Stimulated activated CD4-positive, alpha-beta T cell treated with anti-CD3 and anti-CD28 coated beads, Interleukin-12 subunit alpha, Interleukin-12 subunit beta, amount 100 ng/mL, for 4 hours (primary cell): ENCODE results near the gene CNPY1.
"Not testable (repeated sequence)": the region's sequence is repeated elsewhere in the genome, so short reads cannot be mapped to it uniquely, and the experiment has no call there.

ENCODE experiments used
- DNase-seq: peaks from one replicate; pipeline ENCODE4 v3.0.0-alpha.2; 2020

The CNPY1 gene

DNA sequence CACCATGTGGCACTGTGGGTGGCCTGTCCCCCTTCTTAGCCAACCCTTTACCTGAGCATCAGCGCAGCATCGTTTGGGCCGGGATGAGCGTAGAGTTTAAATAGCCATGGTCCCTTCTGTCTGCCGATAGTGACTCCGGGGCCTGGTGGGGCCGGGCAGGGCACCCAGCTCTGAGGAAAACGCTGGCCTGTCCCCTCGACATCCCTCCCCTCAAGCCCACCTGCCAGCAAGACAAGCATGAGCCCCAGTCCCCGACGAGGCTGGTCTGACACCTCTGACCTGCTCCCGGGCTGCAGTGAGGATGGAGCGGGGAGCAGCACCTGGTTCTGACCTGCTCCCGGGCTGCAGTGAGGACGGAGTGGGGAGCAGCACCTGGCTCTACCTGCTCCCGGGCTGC is 31.1 kb upstream of the CNPY1 start:
- no peak for DNase-seq

DNA sequence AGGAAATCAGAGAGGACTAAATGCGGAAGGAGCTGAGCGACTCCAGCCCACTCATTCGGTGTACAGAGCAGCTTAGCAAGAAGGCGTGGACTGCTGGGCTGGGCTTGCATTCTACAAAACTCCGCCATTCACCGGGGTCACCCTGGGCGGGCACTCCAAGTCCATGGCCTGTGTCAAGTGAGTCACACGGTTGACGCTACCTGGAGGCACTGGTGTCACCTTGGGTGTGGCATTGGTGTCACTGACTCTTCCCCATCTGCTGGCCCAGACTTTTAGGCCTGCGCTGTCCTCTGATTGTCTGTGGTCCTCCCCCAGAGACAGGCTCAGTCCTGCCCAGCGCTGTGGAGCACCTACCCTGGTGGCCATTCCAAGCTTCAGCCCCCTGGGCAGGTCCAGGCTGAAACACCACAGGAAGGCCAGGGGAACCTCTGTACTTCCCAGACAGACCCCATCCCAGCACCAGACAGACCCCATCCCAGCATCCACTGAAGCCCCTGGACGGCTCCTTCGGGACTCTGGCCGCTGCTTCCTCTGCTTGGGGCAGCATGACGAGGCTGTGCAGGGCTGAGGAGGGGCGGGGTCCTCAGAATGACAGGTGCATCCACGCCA is 30.6 kb upstream of the CNPY1 start:
- no peak for DNase-seq

DNA sequence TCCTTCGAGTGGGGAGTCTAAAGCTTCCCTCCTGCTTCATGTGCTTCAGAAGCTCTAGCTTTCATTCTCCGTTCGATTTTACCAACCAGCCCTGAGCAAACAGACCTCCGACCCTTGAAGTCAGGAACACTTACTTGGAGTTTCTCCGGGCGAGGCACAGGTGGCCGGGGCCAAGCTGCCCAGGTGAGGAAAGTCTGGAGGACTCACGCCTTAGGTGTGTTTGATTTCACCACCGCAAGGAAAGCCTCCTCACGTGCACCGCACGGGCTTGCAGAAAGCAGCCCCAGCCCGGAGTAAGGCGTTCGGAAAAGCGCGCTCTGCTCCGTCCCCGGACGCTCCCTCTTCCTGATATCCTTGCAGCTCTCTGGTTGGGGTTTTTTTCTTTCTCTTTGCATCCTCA is 30.1 kb upstream of the CNPY1 start:
- DNase-seq: no peak

DNA sequence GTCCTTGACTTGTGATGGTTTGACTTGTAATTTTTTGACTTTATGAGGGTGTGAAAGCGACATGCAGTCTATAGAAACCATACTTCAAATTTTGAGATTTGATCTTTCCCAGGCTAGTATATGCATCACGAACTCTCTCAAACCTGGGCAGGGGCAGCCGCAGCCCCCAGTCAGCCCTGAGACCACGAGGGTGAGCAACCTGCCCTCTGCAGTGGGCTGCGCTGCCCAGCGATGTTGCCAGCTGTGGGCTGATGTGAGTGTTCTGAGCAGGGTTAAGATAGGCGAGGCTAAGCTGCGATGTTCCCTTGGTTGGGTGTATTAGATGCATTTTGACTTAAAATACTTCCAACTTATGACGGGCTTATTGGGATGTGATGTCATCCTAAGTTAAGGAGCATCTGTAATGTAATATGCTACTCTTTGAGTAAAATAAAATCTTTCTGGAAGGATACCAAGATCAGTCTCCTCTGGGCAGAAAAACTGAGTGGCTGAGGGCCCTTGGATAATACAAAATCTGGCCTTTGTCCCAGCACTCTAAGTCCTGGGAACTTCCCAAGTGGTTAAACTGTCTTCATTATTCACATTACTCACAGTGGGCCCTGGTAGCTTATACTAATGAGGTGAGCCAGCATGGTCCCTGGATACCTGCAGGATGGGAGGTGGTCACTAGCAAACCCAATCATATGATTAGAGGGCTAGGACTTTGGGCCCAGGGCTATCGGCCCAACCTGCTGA is 28.4 kb upstream of the CNPY1 start:
- DNase-seq: no peak

DNA sequence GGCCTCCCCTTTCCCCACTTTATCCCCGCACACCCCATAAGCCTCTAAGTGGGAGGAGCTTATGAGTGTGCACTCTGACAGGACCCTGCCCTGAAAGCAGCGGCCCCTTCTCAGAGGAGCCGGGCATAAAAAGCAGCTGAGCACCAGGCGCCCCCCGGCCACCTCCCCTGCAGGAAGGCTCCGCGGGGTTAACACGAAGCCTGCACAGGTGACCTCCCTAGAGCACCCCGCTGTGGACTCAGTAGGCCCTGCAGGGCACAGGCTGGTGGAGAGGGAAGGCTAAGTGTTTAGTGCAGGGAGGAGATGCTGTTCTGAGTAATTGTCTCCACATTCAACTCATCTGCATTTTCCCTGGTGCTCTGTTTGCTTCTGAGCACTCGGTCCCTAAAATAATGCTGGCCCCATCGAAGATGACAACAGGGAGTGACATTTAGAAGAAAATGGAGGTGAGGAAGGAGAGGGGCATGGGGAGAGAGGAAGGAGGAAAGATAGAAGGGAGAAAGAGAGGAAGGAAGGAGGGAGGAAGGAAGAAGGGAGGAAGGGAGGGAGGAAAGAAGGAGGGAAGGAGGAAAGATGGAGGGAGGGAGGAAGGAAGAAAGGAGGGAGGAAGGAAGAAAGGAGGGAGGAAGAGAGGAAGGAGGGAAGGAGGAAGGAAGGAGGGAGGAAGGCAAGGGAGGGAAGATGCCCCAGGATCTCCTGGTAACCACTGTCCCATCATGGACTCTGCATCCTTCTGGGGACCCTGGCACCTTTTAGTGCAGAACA is 25.4 kb upstream of the CNPY1 start:
- no peak for DNase-seq

DNA sequence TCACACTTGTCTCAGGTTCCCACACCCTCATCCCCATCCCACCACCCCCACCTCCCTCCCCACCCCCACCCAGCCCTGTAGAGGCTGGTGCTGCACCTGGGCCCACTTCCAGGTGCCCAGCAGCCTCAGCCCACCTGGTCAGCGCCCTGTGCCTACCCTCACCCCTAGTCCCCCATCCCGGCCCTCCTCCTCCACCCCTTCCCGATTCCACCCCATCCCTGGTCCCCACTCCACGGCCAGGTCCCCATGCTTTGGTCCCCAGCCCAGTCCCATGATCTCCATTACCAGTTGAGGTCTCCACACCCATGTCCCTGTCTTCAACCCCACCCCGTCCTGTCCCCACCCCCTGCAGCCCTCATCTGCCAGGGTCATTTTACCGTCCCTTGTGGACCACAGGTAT is 24.6 kb upstream of the CNPY1 start:
- no peak for DNase-seq

DNA sequence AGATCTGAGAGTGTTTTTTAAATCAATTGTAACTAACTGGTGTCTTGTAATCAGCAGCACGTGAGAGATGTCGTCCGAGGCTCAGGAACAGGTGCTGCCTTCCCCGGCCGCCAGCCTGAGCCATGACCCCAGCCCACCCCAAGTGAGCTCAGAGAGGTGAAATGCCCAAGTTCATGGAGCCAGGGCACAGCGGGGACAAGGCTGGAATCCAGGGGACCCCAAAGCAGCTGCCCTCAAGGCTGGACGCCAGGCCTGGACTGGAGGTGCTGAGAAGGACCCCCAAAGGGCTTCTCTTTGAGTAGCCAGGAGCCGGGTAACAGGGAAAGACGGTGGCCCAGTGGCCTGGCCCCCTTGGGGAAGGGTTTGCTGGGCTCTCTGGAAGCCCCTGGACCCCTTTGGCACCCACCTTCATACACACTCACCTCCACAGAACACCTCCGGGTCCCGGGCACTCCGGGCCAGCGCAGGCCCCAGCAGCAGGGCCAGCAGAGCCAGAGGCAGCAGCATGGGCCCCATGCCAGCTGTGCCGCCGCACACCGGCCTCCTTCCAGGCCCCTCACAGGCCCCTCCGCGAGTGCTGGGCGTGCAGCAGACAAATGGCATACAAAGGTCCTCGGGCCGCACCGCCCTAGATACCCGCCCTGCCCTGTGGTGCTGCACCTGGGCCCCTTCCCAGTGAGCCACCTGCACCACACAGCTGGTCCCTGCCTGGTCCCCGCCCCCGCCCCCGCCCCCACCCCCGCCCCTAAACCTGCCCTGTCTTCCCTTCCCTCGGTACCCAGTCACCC is 24.0 kb upstream of the CNPY1 start:
- no peak for DNase-seq

DNA sequence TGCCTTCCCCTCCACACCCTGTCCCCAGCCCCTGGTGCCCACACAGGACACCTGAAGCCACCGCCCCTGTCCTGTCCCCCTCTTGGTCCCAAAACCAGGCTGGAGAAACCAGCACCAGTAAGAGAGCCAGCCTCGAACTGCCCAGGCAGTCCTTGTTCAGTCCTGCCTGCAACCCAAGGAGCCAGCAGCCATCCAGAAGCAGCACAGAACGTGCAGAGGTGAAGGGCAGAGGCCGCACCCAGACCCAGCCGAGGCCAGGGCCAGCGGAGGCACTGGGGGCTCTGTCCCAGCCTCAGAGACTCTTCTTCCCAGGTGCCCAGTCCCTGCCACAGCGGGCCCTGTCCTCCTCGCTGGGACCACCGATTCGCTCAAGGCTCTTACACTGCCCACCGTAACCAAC is 23.3 kb upstream of the CNPY1 start:
- DNase-seq: no peak

DNA sequence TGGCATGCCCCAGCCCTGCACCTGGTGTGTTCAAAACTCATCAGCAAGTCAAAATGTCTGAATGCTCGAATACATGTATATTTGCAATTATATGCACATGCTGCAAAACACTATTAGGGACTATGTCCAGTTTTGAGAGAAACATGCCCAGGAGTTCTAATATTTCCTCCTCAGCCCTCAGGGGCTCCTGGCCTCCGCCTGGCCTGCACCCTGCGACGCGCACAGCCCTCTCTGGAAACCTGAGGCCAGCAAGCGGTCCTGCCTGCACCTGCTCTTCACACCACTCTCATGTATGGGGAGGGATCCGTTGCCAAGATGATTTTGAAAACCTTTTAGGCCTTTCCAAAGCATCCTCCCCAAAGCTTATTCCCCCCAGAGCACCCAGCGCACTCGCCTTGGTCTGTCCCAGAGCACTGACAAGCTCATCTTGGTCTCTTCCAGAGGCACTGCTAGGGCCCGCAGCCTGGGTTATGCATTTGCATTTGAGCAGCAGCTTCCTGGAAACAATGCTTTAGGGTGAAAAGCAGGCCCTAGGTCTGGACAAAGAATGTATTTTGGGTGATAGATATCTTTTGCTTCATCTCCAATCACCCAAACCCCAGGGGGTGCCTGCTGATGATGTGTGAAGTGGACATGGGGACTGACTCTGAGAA is 22.6 kb upstream of the CNPY1 start:
- no peak for DNase-seq

DNA sequence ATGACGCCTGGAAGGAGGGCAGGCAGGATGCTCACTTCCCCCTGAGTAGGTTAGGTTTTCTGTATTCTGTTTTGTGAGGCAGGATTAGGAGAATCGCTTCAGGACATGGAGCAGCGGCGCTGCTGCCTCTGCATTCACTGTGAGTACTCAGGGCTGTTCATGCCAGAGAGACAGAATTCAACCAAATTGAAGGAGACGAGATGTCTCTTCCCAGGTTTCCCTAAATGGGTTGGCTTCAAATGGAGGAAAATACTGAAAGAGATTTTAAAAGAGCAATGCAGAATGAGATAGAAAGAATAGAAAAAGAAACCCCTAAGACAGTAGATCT is 21.9 kb upstream of the CNPY1 start:
- no peak for DNase-seq

DNA sequence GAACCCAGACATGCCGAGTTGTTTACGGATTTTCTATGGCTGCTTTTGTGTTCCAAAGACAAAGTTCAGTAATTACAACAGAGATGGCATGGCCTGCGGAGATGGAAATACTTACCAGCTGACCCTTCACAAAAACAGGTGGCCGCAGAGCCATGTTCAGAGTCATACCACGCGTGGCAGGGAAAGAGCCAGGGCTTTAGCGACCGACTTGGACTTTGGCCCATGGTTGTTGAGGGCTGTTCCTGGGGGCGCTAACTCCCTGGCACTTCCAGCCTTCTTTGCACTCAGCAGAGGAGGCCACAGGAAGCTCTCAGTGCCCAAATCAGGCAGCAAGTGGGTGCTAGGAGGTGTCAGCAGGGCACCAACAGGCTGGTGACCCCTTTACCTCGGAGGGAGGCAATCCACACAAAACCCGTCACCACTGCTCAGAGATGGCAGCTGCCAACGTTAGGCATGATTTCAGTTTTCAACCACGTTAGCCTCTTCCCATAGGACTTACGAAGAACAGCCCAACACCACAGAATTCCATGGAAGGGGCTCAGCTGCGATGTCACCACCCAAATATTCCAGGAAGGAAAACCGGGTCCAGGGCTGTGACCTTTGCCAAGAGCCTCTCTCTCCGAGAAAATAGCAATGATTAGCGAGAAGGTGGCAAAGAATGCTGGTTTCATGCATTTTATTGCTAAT is 21.4 kb upstream of the CNPY1 start:
- no peak for DNase-seq

DNA sequence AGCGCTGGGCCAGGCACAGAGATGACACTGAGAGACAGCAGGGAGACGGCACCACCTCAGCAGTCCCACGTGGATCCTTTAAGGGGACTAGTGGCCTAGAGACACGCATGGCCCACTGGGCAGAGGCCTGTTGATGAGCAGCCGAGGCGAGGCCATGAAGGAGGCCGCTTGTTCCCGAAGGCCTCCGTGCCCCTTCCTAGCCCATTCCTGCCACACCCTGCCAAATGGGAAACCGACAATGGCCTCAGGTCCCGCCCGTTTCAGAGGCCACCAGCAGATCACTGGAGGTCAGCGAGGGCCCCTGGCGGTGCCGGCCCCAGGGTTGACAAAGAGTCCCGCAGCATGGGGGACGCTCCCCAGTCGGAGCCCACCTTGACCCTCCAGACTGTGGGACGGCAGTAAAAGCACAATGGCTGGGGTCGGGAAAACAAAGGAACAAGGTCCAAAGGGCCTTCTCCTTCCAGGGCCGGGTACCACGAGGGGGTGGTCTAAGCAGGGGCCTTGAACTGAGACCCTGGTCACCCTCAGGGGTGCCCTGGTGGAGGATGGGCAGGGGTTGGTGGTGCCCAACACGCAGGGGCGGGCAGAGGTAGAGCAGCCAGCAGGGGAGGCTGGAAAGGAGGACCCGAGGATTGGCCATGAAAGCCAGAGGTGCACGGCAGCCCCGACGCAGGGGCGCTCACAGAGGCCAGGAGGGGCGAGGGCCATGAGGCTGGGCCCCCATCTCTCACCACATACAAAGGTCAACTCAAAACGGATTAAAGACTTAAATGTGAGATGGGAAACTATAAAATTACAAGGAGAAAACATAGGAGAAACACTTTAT is 19.9 kb upstream of the CNPY1 start:
- no peak for DNase-seq

DNA sequence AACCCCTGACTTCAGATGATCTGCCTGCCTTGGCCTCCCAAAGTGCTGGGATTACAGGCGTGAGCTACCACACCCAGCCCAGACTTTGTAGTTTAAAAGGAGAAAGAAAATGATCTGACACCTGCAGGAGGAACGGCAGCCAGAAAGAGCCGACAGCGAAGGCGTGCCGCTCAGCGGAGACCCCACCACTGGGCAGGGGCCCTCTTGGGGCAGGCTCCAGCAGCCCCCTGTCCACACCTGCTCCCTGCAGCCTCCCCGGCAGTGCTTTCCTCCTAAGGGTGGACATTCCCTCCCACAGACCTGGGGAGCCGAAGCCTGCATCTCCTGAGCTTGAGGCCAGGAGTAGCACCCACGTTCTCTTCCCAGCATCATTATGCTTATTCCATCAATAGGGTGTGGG is 19.2 kb upstream of the CNPY1 start:
- DNase-seq: no peak

DNA sequence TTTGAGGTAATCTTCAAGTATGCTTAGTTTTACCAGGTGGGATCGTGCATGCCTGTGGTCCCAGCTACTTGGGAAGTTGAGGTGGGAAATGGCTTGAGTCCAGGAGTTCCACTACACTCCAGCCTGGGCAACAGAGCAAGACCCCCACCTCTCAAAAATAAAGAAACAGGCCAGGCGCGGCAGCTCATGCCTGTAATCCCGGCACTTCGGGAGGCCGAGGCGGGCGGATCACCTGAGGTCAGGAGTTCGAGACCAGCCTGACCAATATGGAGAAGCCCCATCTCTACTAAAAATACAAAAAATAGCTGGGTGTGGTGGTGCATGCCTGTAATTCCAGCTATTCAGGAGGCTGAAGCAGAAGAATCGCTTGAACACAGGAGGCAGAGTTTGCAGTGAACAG is 16.6 kb upstream of the CNPY1 start:
- not testable (repeated sequence) for DNase-seq

DNA sequence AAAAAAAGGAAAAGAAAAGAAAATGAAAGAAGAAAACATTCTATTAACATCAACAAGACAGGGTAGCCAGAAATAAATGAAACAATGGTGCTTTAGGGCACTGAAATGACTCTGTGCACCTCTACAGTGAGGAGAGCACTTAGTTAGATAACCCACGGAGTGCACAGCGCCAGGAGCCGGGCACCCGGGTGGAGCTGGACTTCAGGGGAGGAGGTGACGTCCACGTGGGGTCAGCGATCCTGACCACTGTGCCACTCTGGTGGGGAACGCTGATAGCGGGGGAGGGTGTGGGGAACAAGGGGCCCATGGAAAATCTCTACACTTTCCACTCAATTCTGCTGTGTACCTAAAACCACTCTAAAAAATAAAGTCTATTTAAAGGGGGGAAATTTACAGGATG is 15.7 kb upstream of the CNPY1 start:
- no peak for DNase-seq

DNA sequence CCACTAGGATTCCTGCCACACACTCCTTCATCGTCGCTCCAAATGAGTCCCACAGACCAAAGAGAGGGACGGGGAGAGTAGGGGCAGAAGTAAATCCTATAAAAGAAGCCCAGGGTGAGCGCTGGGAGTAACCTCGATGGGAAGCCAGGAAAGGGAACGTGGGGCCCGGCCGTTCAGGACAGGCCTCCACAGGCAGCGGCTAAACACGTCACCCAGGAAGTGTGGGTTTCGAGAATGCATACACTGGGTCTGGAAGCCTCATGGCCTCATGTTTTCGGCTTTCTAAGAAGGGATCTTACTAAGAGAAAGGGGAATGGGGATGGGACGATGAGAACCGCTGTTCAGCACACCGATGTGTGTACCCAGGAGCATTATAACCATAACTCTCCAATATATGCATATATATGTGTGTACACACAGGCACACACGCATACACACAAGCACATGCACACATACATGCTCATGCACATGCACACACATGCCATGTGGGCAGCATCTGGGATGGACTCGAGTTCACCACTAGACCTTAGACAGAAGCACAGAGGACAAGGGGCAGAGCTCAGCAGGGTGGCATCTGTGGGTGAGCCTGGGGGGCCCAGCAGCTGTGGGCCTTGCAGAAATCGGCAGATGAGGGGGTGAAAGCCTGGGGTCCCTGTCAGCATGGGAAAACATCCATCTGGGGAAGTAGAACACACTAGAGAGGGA is 14.8 kb upstream of the CNPY1 start:
- no peak for DNase-seq

DNA sequence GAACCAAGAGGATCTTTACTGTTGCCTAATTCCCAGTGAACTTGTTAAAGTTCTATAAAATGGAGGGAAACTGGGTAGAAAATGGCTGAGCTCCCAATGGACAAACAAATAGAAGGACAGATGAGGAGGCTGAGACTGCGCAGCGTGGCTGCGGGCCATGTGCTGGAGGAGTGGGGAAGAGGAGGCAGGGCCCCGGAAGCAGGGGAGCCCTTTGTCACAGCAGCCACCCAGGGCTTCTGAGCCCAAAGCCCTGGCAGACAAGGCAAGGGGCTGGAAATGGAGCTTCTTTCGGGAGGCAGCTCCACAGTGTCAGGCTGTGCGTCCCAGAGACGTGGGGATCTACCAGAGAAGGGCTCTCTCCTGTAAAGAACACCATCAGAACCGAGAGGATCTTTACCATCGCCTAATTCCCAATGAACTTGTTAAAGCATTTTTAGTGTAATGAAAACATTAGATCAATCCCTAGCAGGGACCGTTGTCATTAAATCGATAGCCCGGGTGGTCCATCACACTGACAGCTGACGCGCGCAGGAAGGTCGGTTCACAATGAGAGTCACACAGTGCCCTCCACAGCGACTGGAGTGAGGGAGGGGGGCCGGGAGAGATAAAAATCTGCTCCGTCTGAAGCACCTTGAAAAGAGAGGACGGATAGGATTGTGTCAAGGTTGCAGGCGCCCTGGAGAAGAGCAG is 14.0 kb upstream of the CNPY1 start:
- no peak for DNase-seq

DNA sequence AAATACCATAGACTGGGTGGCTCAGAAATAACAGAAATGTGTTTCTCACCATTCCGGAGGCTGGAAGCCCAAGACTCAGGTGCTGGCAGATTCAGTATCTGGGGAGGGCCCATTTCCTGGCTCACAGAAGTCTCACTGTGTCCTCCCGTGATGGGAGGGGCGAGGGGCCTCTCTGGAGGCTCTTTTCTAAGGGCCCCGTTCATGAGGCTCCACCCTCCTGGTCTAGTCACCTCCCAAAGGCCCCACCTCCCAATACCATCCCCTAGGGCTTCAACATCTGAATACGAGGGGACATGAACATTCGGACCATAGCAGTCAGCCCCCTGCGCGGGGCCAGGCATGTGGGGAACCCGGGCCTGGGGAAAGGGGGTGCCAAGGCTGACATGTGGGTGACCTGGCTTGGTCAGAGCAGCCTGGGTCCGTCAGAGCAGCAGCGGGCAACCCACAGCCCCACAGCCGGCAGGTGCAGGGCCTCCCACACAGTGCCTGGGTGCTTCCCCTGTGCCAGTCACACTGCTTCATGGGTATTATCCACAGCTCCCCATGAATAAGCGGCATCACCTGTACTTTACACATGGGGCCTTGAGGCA is 13.3 kb upstream of the CNPY1 start:
- DNase-seq: no peak

DNA sequence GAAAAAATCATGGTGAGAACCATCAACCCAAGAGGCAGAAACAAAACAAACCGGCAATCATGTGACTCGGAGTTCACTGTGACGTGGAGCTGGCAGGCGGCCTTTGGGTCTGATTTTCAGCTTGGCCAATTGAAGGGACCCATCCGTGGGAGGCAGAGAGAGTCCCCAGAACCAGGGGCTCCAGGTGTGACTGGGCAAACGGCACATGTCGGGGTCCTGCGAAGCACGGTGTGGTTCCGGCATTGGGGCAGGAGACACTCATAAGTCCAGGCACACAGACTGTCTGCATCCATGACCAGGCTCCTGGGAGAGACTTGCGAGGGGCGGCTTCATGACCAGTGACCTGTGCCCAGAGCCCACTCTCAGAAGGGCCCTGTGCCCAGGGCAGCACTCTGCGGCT is 12.6 kb upstream of the CNPY1 start:
- no peak for DNase-seq

DNA sequence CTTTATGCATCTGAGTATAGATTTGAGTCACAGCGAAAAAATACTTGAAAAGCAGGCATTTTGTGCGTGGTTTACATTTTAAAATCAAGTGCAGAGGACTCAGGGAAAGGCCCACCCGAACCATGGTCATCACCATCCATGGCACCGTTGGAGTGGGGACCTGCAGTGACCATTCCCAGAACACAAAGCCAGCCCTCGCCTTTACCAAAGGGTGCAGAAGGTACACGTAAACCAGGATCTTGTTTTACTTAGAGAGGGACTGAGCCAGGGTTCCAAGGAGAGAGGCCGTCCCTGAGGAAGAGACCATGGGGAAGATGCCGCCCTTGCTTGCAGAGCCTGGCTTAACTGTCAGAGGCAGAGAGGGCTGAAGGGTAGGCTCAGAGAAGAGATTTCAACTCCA is 12.0 kb upstream of the CNPY1 start:
- DNase-seq: no peak
